ENCODE results near the gene TRIM26.

The TRIM26 gene

DNA sequence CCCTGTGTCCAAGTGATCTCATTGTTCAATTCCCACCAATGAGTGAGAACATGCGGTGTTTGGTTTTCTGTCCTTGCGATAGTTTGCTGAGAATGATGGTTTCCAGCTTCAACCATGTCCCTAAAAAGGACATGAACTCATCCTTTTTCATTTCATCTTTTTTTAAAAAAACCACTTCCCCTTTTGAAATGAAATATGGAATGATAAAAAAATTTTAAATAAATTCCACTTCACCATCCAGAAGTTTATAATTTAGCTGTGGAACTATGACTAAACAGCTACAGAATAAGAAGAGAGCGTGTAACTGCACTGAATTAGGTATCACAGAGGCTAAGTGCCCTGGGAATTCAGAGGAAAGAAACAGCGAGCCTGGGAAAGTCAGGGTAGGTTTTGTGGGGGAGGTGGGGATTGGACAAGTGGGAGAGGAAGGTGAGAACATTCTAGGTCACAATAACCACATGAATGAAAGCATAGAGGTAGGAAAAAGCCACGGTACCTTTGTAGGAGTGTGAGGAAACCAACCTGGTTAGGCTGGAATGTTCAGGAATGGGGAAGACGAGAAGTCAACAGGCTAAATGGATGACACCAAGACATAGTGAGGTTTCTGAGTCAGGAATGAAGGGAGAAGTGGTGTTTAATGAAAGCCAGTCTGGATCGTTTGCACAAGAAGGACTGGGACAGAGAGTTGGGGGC lies 63.2 kb downstream of the TRIM26 start:
- H3K36me3 ChIP-seq (ENCODE audit: control insufficient read depth, insufficient read depth, low read length), result no peaks in the 10 kb centered on the region
- DNase-seq (ENCODE audit: extremely low read depth, insufficient read length), result no peak
- H3K4me3 ChIP-seq (replicated peaks; ENCODE audit: low read depth, low read length), result no peak overlapping the region
- no peaks in the 10 kb centered on the region for H3K27me3 ChIP-seq (replicated peaks; ENCODE audit: control insufficient read depth, insufficient read depth, low read length)
- TF ChIP-seq, protein P1, sequence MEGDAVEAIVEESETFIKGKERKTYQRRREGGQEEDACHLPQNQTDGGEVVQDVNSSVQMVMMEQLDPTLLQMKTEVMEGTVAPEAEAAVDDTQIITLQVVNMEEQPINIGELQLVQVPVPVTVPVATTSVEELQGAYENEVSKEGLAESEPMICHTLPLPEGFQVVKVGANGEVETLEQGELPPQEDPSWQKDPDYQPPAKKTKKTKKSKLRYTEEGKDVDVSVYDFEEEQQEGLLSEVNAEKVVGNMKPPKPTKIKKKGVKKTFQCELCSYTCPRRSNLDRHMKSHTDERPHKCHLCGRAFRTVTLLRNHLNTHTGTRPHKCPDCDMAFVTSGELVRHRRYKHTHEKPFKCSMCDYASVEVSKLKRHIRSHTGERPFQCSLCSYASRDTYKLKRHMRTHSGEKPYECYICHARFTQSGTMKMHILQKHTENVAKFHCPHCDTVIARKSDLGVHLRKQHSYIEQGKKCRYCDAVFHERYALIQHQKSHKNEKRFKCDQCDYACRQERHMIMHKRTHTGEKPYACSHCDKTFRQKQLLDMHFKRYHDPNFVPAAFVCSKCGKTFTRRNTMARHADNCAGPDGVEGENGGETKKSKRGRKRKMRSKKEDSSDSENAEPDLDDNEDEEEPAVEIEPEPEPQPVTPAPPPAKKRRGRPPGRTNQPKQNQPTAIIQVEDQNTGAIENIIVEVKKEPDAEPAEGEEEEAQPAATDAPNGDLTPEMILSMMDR (IDR thresholded peaks at IDR 0.05; ENCODE audit: insufficient read depth, low read length, poor library complexity, severe bottlenecking), result no peak

DNA sequence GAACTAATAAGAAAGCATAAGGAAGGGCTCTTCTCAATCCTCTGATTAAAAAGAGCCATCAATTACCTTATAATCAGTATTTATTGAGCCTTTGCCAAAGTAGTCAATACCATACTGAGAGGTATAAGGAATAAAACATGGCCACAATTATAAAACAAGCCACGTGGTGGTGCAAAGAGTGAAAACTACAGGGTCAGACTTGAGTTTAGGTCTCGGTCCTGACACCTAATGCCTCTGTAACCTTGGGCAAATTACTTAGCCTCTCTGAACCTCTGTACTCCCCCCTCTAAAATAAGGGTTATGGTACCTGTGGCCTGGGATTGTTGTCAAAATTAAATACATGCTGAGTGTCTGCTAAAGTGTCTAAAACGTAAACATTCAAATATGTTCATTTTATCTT lies 64.0 kb downstream of the TRIM26 start:
- Histone ChIP-seq H3K4me3 (replicated peaks; ENCODE audit: low read depth, low read length) (no peak overlapping the region), H3K27me3 (replicated peaks; ENCODE audit: control insufficient read depth, insufficient read depth, low read length) (no peaks in the 10 kb centered on the region; the same call in 1 of the 2 replicates), H3K36me3 (ENCODE audit: control insufficient read depth, insufficient read depth, low read length) (no peaks in the 10 kb centered on the region)
- no peak for DNase-seq (ENCODE audit: extremely low read depth, insufficient read length)
- TF ChIP-seq, protein P1 (IDR thresholded peaks at IDR 0.05; ENCODE audit: insufficient read depth, low read length, poor library complexity, severe bottlenecking), result no peak

DNA sequence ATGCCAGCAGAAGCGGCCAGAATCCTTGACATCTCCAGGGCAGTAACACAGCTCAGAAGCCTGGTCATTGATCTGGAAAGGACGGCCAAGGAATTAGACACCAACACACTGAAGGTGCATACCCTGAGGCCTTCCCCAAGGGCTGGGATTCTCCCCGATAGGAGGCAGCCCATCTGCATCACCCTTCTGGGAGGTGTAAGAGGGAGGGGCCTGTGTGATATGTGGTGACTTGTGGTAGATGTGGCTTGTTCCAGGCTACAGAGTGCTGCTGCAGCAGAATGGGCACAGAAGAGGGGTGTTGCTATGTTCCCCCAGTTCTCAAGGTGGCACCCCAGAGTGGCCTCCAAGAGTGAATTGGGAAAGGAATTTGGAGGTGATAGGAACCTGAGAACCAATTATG lies 66.1 kb downstream of the TRIM26 start:
- H3K27me3 ChIP-seq (replicated peaks; ENCODE audit: control insufficient read depth, insufficient read depth, low read length), result no peaks in the 10 kb centered on the region; the same call in 1 of the 2 replicates
- H3K4me3 ChIP-seq (replicated peaks; ENCODE audit: low read depth, low read length), result no peak overlapping the region
- no peak for DNase-seq (ENCODE audit: extremely low read depth, insufficient read length)
- TF ChIP-seq, protein P1 (IDR thresholded peaks at IDR 0.05; ENCODE audit: insufficient read depth, low read length, poor library complexity, severe bottlenecking), result no peak
- no peaks in the 10 kb centered on the region for H3K36me3 ChIP-seq (ENCODE audit: control insufficient read depth, insufficient read depth, low read length)

DNA sequence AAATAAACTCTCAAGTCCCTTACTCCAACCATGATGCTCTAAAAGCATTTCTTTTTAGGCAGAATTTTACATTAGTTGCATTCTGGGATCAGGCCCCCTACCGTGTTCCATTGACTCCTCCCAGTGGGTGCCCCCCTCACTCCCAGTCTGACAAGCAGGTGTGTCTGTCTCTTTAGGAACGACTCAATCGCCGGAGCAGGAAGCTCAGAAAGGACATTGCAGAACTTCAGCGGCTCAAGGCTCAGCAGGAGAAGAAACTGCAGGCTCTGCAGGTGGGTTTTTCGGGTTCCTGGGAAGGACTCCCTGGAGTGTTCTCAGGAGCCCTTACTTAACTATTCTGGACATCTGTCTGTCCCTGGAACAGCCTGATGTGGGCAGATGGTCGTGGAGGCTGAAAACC lies 67.4 kb downstream of the TRIM26 start:
- Histone ChIP-seq H3K36me3 (ENCODE audit: control insufficient read depth, insufficient read depth, low read length) (no peaks in the 10 kb centered on the region), H3K4me3 (replicated peaks; ENCODE audit: low read depth, low read length) (no peak overlapping the region), H3K27me3 (replicated peaks; ENCODE audit: control insufficient read depth, insufficient read depth, low read length) (no peaks in the 10 kb centered on the region; the same call in 1 of the 2 replicates)
- TF ChIP-seq, protein P1 (IDR thresholded peaks at IDR 0.05; ENCODE audit: insufficient read depth, low read length, poor library complexity, severe bottlenecking), result no peak
- no peak for DNase-seq (ENCODE audit: extremely low read depth, insufficient read length)

DNA sequence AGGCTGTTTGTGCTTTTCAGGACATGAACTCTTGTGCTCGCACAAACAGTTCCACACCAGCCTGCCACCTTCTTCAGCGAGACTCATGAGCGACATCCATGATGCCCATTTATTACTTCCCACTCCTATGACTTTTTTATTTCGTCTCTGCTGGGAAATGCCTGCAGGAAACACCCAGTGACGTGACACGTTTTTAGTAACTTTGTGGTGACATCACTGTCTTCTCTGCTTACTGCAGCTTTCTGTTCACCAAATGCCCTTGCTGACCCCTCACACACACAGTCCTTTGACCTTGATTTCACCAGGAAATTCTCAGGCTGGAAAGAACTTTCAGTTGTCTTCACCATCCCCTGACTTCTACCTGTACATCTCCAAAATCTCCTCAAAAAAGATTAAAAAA lies 68.4 kb downstream of the TRIM26 start:
- TF ChIP-seq, protein P1 (IDR thresholded peaks at IDR 0.05; ENCODE audit: insufficient read depth, low read length, poor library complexity, severe bottlenecking), result no peak
- Histone ChIP-seq H3K4me3 (replicated peaks; ENCODE audit: low read depth, low read length) (no peak overlapping the region), H3K36me3 (ENCODE audit: control insufficient read depth, insufficient read depth, low read length) (no peaks in the 10 kb centered on the region), H3K27me3 (replicated peaks; ENCODE audit: control insufficient read depth, insufficient read depth, low read length) (no peaks in the 10 kb centered on the region; the same call in 1 of the 2 replicates)
- no peak for DNase-seq (ENCODE audit: extremely low read depth, insufficient read length)
